ENCODE measurements around the gene GUCA2A. TPM values are rescaled to one million over a fixed set of nuclear protein-coding genes. Genes with fewer than 3 reads are reported as not detected.

Gene GUCA2A
- total RNA-seq, 1 experiment from 2014 or later: not detected

GRCh38 chr1:42206164-42206563 lies 41.6 kb upstream of the GUCA2A start:
- H3K27ac Mint-ChIP-seq: no peak overlapping the region
- no CpG with 5 or more reads among the region's 3 CpGs for WGBS (ENCODE audit: extremely low coverage, insufficient read length, low lambda C conversion rate)
- H3K9me3 Mint-ChIP-seq: no peaks in the 10 kb centered on the region

More at GRCh38 chr1:42206164-42206563, 41.6 kb upstream of the GUCA2A start:
- no peak for TF ChIP-seq CTCF (conservative IDR thresholded peaks at IDR 0.05)
- no peak overlapping the region for H3T11ph ChIP-seq (ENCODE audit: low read length)
- no peak overlapping the region for H2BK5ac ChIP-seq (ENCODE audit: insufficient read length, low read length)
- no peak overlapping the region for H3K4me2 ChIP-seq (ENCODE audit: insufficient read depth, insufficient read length, low read length)
- peaks cover 10% of the 10 kb centered on the region for H3K79me1 ChIP-seq (ENCODE audit: insufficient read depth, low read depth, low read length, poor library complexity, severe bottlenecking)
- no peak overlapping the region for H3K23ac ChIP-seq (ENCODE audit: insufficient read length, low read depth, low read length)
- no peaks in the 10 kb centered on the region for H4K20me1 ChIP-seq (ENCODE audit: control insufficient read depth, insufficient read depth, insufficient read length)
- no peak overlapping the region for H4K5ac ChIP-seq (ENCODE audit: insufficient read length, low read depth, low read length)
- DNase-seq: no peak
- no peak overlapping the region for H2BK20ac ChIP-seq (ENCODE audit: low read depth, low read length, poor library complexity, severe bottlenecking)
- no peaks in the 10 kb centered on the region for H3K27me3 Mint-ChIP-seq (ENCODE audit: low read depth)
- H2AFZ ChIP-seq (ENCODE audit: low read length): no peak overlapping the region
- no peak overlapping the region for H3K27ac ChIP-seq (ENCODE audit: insufficient read length, low read depth, low read length)
- H2BK120ac ChIP-seq (ENCODE audit: low read depth, low read length, poor library complexity, severe bottlenecking): no peak overlapping the region
- no peaks in the 10 kb centered on the region for H3K27me3 ChIP-seq (ENCODE audit: insufficient read depth, low read length)
- no peak overlapping the region for H3K4ac ChIP-seq (ENCODE audit: low read depth, low read length)
- no peak overlapping the region for H2AK5ac ChIP-seq (ENCODE audit: insufficient read length, low read length)
- H3K36me3 Mint-ChIP-seq (ENCODE audit: insufficient read depth in 1 of 3, low read depth in 3 of 3): peaks cover 15 to 20% (median 15%) of the 10 kb centered on the region in 3 experiments
- no peak overlapping the region for H2BK12ac ChIP-seq (ENCODE audit: insufficient read length, low read depth, low read length)
- H3K56ac ChIP-seq (ENCODE audit: insufficient read length, low read depth, low read length): no peak overlapping the region
- H4K8ac ChIP-seq (replicated peaks; ENCODE audit: insufficient read length, low read depth, low read length): no peak overlapping the region
- H3K4me3 Mint-ChIP-seq: no peak overlapping the region
- H3K23me2 ChIP-seq (ENCODE audit: insufficient read length, low read depth, low read length, poor library complexity, severe bottlenecking): no peaks in the 10 kb centered on the region
- H3K9ac ChIP-seq (ENCODE audit: extremely low read depth, insufficient read length, low read length): no peak overlapping the region
- no peak overlapping the region for H4K91ac ChIP-seq (ENCODE audit: insufficient read length, low read depth, low read length)
- H3K4me1 Mint-ChIP-seq: peaks cover 14 to 15% of the 10 kb centered on the region in 2 experiments
- H3K9me3 ChIP-seq (ENCODE audit: control insufficient read depth, low read depth, low read length): no peaks in the 10 kb centered on the region
- H3K79me2 ChIP-seq (ENCODE audit: insufficient read depth, low read length): peaks cover 5% of the 10 kb centered on the region; the same call in 1 of the 2 replicates
- no peaks in the 10 kb centered on the region for H3K4me1 ChIP-seq (ENCODE audit: insufficient read depth, low read length)
- H3K18ac ChIP-seq (ENCODE audit: insufficient read length, low read depth, low read length): no peak overlapping the region
- H3K14ac ChIP-seq (ENCODE audit: insufficient read depth, low read length): no peak overlapping the region
- no peak overlapping the region for H2BK15ac ChIP-seq (ENCODE audit: low read depth, low read length)

Data from H9 (cell line).